ENCODE measurements around the gene LENG8.

The LENG8 gene

GRCh38 chr19:54478677-54479266 lies 29.8 kb downstream of the LENG8 start:
- H3K4ac ChIP-seq (ENCODE audit: low read length) = no peak overlapping the region
- H3K18ac ChIP-seq (ENCODE audit: low read length) = no peak overlapping the region
- H3K27me3 ChIP-seq (ENCODE audit: control insufficient read depth in 3 of 3, insufficient read depth in 3 of 3, low read depth in 1 of 3, low read length in 3 of 3) = no peaks in the 10 kb centered on the region
- H3K79me1 ChIP-seq (ENCODE audit: low read depth, low read length) = no peaks in the 10 kb centered on the region
- no peak overlapping the region for H4K8ac ChIP-seq (ENCODE audit: low read depth, low read length)
- peaks cover under 1% of the 10 kb centered on the region in 2 donors for H3K4me1 ChIP-seq (ENCODE audit: control insufficient read depth in 2 of 2, insufficient read depth in 1 of 2, low read depth in 1 of 2, low read length in 2 of 2)
- H3K36me3 ChIP-seq (replicated peaks in 1 of 2; ENCODE audit: control insufficient read depth in 2 of 2, insufficient read depth in 2 of 2, low read length in 2 of 2) = no peaks in the 10 kb centered on the region
- H2AFZ ChIP-seq (ENCODE audit: low read length) = no peak overlapping the region
- no peak overlapping the region for H2BK12ac ChIP-seq (ENCODE audit: low read length)
- peak; percentile 83 for DNase-seq (ENCODE audit: low spot score)
- no peak overlapping the region for H2BK15ac ChIP-seq (ENCODE audit: low read length)
- H3K14ac ChIP-seq (ENCODE audit: low read length) = no peak overlapping the region
- H3K4me3 ChIP-seq (ENCODE audit: low read length in 2 of 2) = no peak overlapping the region
- H2BK5ac ChIP-seq (ENCODE audit: low read length) = no peak overlapping the region
- H3K4me2 ChIP-seq (ENCODE audit: insufficient read depth, low read length, poor library complexity, severe bottlenecking) = no peak overlapping the region
- no peak overlapping the region for H3K9ac ChIP-seq (ENCODE audit: low read depth, low read length, poor library complexity)
- no peak overlapping the region for H4K91ac ChIP-seq (ENCODE audit: low read depth, low read length, poor library complexity)
- H3K23ac ChIP-seq (ENCODE audit: low read depth, low read length, poor library complexity) = no peak overlapping the region
- WGBS, 2 donors (ENCODE audit: extremely low coverage in 2 of 2, insufficient read length in 2 of 2, insufficient replicate concordance in 1 of 2) = no CpG with 5 or more reads among the region's 10 CpGs
- no peaks in the 10 kb centered on the region for H3K9me3 ChIP-seq (replicated peaks in 1 of 2; ENCODE audit: control insufficient read depth in 2 of 2, insufficient read depth in 1 of 2, low read depth in 1 of 2, low read length in 2 of 2)
- no peak overlapping the region for H2AK5ac ChIP-seq (ENCODE audit: low read depth, low read length)
- H3K27ac ChIP-seq (replicated peaks; ENCODE audit: low read length) = no peak overlapping the region
- H2BK120ac ChIP-seq (ENCODE audit: low read depth, low read length) = no peak overlapping the region

GRCh38 chr19:54480051-54480450 lies 31.1 kb downstream of the LENG8 start:
- Histone ChIP-seq H2AFZ (ENCODE audit: low read length) (no peak overlapping the region), H2AK5ac (ENCODE audit: low read depth, low read length) (no peak overlapping the region), H3K4me2 (ENCODE audit: insufficient read depth, low read length, poor library complexity, severe bottlenecking) (no peak overlapping the region), H2BK15ac (ENCODE audit: low read length) (no peak overlapping the region), H3K18ac (ENCODE audit: low read length) (no peak overlapping the region), H3K79me1 (ENCODE audit: low read depth, low read length) (no peaks in the 10 kb centered on the region), H4K91ac (ENCODE audit: low read depth, low read length, poor library complexity) (no peak overlapping the region), H3K4ac (ENCODE audit: low read length) (no peak overlapping the region), H3K27ac (replicated peaks; ENCODE audit: low read length) (no peak overlapping the region), H3K36me3 (replicated peaks in 1 of 2; ENCODE audit: control insufficient read depth in 2 of 2, insufficient read depth in 2 of 2, low read length in 2 of 2) (no peaks in the 10 kb centered on the region), H3K4me1 (ENCODE audit: control insufficient read depth in 2 of 2, insufficient read depth in 1 of 2, low read depth in 1 of 2, low read length in 2 of 2) (no peaks in the 10 kb centered on the region), H3K27me3 (ENCODE audit: control insufficient read depth in 3 of 3, insufficient read depth in 3 of 3, low read depth in 1 of 3, low read length in 3 of 3) (peaks cover 0 to 6% (median 0%) of the 10 kb centered on the region in 3 experiments), H3K9me3 (replicated peaks in 1 of 2; ENCODE audit: control insufficient read depth in 2 of 2, insufficient read depth in 1 of 2, low read depth in 1 of 2, low read length in 2 of 2) (no peaks in the 10 kb centered on the region), H3K23ac (ENCODE audit: low read depth, low read length, poor library complexity) (no peak overlapping the region), H3K9ac (ENCODE audit: low read depth, low read length, poor library complexity) (no peak overlapping the region), H3K14ac (ENCODE audit: low read length) (no peak overlapping the region), H2BK12ac (ENCODE audit: low read length) (no peak overlapping the region), H3K4me3 (ENCODE audit: low read length in 2 of 2) (no peak overlapping the region), H2BK120ac (ENCODE audit: low read depth, low read length) (no peak overlapping the region), H2BK5ac (ENCODE audit: low read length) (no peak overlapping the region), H4K8ac (ENCODE audit: low read depth, low read length) (no peak overlapping the region)
- no peak for DNase-seq (ENCODE audit: low spot score)
- 100% methylated on average over 1 of the region's 2 CpGs for WGBS, 2 donors (ENCODE audit: extremely low coverage in 2 of 2, insufficient read length in 2 of 2, insufficient replicate concordance in 1 of 2)

GRCh38 chr19:54481326-54481930 lies 32.4 kb downstream of the LENG8 start:
- no peak overlapping the region for H4K91ac ChIP-seq (ENCODE audit: low read depth, low read length, poor library complexity)
- no peak overlapping the region for H3K4me2 ChIP-seq (ENCODE audit: insufficient read depth, low read length, poor library complexity, severe bottlenecking)
- no peak overlapping the region for H2BK15ac ChIP-seq (ENCODE audit: low read length)
- no peaks in the 10 kb centered on the region for H3K9me3 ChIP-seq (replicated peaks in 1 of 2; ENCODE audit: control insufficient read depth in 2 of 2, insufficient read depth in 1 of 2, low read depth in 1 of 2, low read length in 2 of 2)
- H3K4ac ChIP-seq (ENCODE audit: low read length) = no peak overlapping the region
- no peak overlapping the region for H2BK12ac ChIP-seq (ENCODE audit: low read length)
- H2AFZ ChIP-seq (ENCODE audit: low read length) = no peak overlapping the region
- no peak overlapping the region for H3K18ac ChIP-seq (ENCODE audit: low read length)
- H3K4me1 ChIP-seq (ENCODE audit: control insufficient read depth in 2 of 2, insufficient read depth in 1 of 2, low read depth in 1 of 2, low read length in 2 of 2) = no peaks in the 10 kb centered on the region
- H3K36me3 ChIP-seq (replicated peaks in 1 of 2; ENCODE audit: control insufficient read depth in 2 of 2, insufficient read depth in 2 of 2, low read length in 2 of 2) = no peaks in the 10 kb centered on the region
- H2BK120ac ChIP-seq (ENCODE audit: low read depth, low read length) = no peak overlapping the region
- H3K27ac ChIP-seq (replicated peaks; ENCODE audit: low read length) = no peak overlapping the region
- no peak overlapping the region for H3K4me3 ChIP-seq (ENCODE audit: low read length in 2 of 2)
- H3K9ac ChIP-seq (ENCODE audit: low read depth, low read length, poor library complexity) = no peak overlapping the region
- no peak overlapping the region for H4K8ac ChIP-seq (ENCODE audit: low read depth, low read length)
- H2BK5ac ChIP-seq (ENCODE audit: low read length) = no peak overlapping the region
- no peak overlapping the region for H3K23ac ChIP-seq (ENCODE audit: low read depth, low read length, poor library complexity)
- H3K79me1 ChIP-seq (ENCODE audit: low read depth, low read length) = no peaks in the 10 kb centered on the region
- no CpG with 5 or more reads among the region's 16 CpGs for WGBS, 2 donors (ENCODE audit: extremely low coverage in 2 of 2, insufficient read length in 2 of 2, insufficient replicate concordance in 1 of 2)
- H2AK5ac ChIP-seq (ENCODE audit: low read depth, low read length) = no peak overlapping the region
- no peak overlapping the region for H3K14ac ChIP-seq (ENCODE audit: low read length)
- DNase-seq (ENCODE audit: low spot score) = peak; percentile 81
- H3K27me3 ChIP-seq (ENCODE audit: control insufficient read depth in 3 of 3, insufficient read depth in 3 of 3, low read depth in 1 of 3, low read length in 3 of 3) = peaks cover 0 to 6% (median 0%) of the 10 kb centered on the region in 3 experiments

GRCh38 chr19:54482889-54483288 lies 33.9 kb downstream of the LENG8 start:
- no peak overlapping the region for H2BK12ac ChIP-seq (ENCODE audit: low read length)
- no peak overlapping the region for H3K9ac ChIP-seq (ENCODE audit: low read depth, low read length, poor library complexity)
- no peaks in the 10 kb centered on the region for H3K79me1 ChIP-seq (ENCODE audit: low read depth, low read length)
- no peak overlapping the region for H2BK5ac ChIP-seq (ENCODE audit: low read length)
- H3K14ac ChIP-seq (ENCODE audit: low read length) = no peak overlapping the region
- no peak overlapping the region for H2BK15ac ChIP-seq (ENCODE audit: low read length)
- no peaks in the 10 kb centered on the region for H3K36me3 ChIP-seq (replicated peaks in 1 of 2; ENCODE audit: control insufficient read depth in 2 of 2, insufficient read depth in 2 of 2, low read length in 2 of 2)
- no peaks in the 10 kb centered on the region for H3K9me3 ChIP-seq (replicated peaks in 1 of 2; ENCODE audit: control insufficient read depth in 2 of 2, insufficient read depth in 1 of 2, low read depth in 1 of 2, low read length in 2 of 2)
- H2AK5ac ChIP-seq (ENCODE audit: low read depth, low read length) = no peak overlapping the region
- no peak overlapping the region for H2BK120ac ChIP-seq (ENCODE audit: low read depth, low read length)
- no peak for DNase-seq (ENCODE audit: low spot score)
- H4K91ac ChIP-seq (ENCODE audit: low read depth, low read length, poor library complexity) = no peak overlapping the region
- no peak overlapping the region for H3K4me2 ChIP-seq (ENCODE audit: insufficient read depth, low read length, poor library complexity, severe bottlenecking)
- H2AFZ ChIP-seq (ENCODE audit: low read length) = no peak overlapping the region
- no CpG with 5 or more reads among the region's 3 CpGs for WGBS, 2 donors (ENCODE audit: extremely low coverage in 2 of 2, insufficient read length in 2 of 2, insufficient replicate concordance in 1 of 2)
- H3K27me3 ChIP-seq (ENCODE audit: control insufficient read depth in 3 of 3, insufficient read depth in 3 of 3, low read depth in 1 of 3, low read length in 3 of 3) = peaks cover 0 to 6% (median 0%) of the 10 kb centered on the region in 3 experiments
- H3K4me1 ChIP-seq (ENCODE audit: control insufficient read depth in 2 of 2, insufficient read depth in 1 of 2, low read depth in 1 of 2, low read length in 2 of 2) = no peaks in the 10 kb centered on the region
- no peak overlapping the region for H4K8ac ChIP-seq (ENCODE audit: low read depth, low read length)
- H3K4ac ChIP-seq (ENCODE audit: low read length) = no peak overlapping the region
- H3K23ac ChIP-seq (ENCODE audit: low read depth, low read length, poor library complexity) = no peak overlapping the region
- H3K18ac ChIP-seq (ENCODE audit: low read length) = no peak overlapping the region
- no peak overlapping the region for H3K27ac ChIP-seq (replicated peaks; ENCODE audit: low read length)
- no peak overlapping the region for H3K4me3 ChIP-seq (ENCODE audit: low read length in 2 of 2)
